AG04450 (cell line): Measurements from ENCODE around the gene NR2C2. TPM values are rescaled to one million over a fixed set of nuclear protein-coding genes. Genes with fewer than 3 reads are reported as not detected.
A peak's percentile ranks its signal among the peaks of the same experiment; 100 is the strongest.

Experiments
- CTCF ChIA-PET: fragments of 300-600, 350-600 bp; formaldehyde crosslinking; extraction: SDS; loops from one replicate; lab custom pipeline; 2022; ENCODE audit warnings: antibody characterized with exemption, inconsistent platforms; lab: Charles Lee
- POLR2A ChIA-PET: fragments of 350-600 bp; formaldehyde crosslinking; extraction: SDS; loops from one replicate; lab custom pipeline; 2021; ENCODE audit warnings: antibody characterized with exemption, inconsistent platforms; lab: Yijun Ruan, JAX
- DNase-seq: peaks from one replicate; pipeline ENCODE4 v3.0.0-alpha.2; 2011; ENCODE audit warnings: low read depth, low spot score
- H3K27ac ChIP-seq: one replicate; pipeline ENCODE4 v1.5.1; 2012; ENCODE audit warnings: low read depth, low read length, control low read depth
- H3K27me3 ChIP-seq: one replicate; pipeline ENCODE4 v1.6.0; 2012; ENCODE audit warnings: low read length; ENCODE audit not compliant: control insufficient read depth, insufficient read depth
- H3K4me3 ChIP-seq: 2 replicates; pipeline ENCODE4 v1.5.1; 2011; ENCODE audit warnings: mild to moderate bottlenecking, low read depth, low read length, control low read depth
- H3K9me3 ChIP-seq: 2 replicates; pipeline ENCODE4 v1.5.1; 2012; ENCODE audit warnings: low read length; ENCODE audit not compliant: control insufficient read depth, insufficient read depth
- CTCF ChIP-seq: IDR thresholded peaks from 2 replicates; pipeline ENCODE4 v1.5.1; 2011; ENCODE audit warnings: low read depth, low read length, control low read depth, inconsistent platforms
- polyA plus RNA-seq: library from polyadenylated mRNA; depleted of rRNA; stranded (reverse); fragments of >200 nt; gene quantifications from 2 replicates; pipeline ENCODE4 v1.2.3, GENCODE V29; 2011

Gene NR2C2
- polyA plus RNA-seq, 1 experiment, result 16.1 TPM

- H3K4me3 ChIP-seq, result no peak overlapping the region
- DNase-seq, result no peak
- H3K9me3 ChIP-seq, result peaks cover 6% of the 10 kb centered on the region; the same call in 1 of the 2 replicates
- ChIA-PET CTCF (no interaction called here), POLR2A (interaction anchor here (0.7 kb wide), 1 partner anchor 408 kb away, joined by 8 read pairs; the partner anchor contains the start of gene CCDC174)
- no peaks in the 10 kb centered on the region for H3K27me3 ChIP-seq
- no peak overlapping the region for H3K27ac ChIP-seq
- no peak for TF ChIP-seq CTCF
Observed at GRCh38 chr3:15060029-15060428, 112.6 kb downstream of the NR2C2 start.

DNA sequence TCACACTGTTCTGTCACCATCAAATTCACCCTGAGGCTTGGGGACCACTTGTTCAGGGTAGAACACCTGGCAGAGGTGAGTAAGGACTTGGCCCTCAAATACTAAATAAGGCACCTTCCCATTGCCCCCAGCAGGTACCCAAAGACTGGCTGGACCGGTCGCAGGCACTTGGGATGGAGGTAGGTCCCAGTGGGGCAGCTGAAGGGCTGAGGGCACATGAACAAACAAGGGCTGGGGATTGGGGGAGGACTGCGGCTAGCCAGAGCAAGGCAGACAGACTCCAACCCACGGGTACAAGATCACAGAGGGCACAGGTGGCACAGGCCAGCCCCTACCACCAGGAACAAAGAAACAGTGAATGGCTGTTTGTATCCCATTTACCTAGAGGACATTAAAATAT is 115.9 kb downstream of the NR2C2 start:
- POLR2A ChIA-PET, result no interaction called here
- CTCF ChIA-PET, result interaction anchor here (1.4 kb wide), 1 partner anchor 12 kb away, joined by 5 read pairs; no protein-coding TSS in a partner anchor
- Histone ChIP-seq H3K4me3 (no peak overlapping the region), H3K9me3 (peaks cover 6% of the 10 kb centered on the region; the same call in 1 of the 2 replicates), H3K27ac (no peak overlapping the region), H3K27me3 (no peaks in the 10 kb centered on the region)
- DNase-seq, result no peak
- TF ChIP-seq CTCF, result no peak

- Histone ChIP-seq H3K27ac (no peak overlapping the region), H3K27me3 (no peaks in the 10 kb centered on the region), H3K9me3 (peaks cover 6% of the 10 kb centered on the region; the same call in 1 of the 2 replicates), H3K4me3 (peak overlapping the region; percentile 98)
- ChIA-PET POLR2A (interaction anchor here (1.7 to 2.0 kb wide), 2 partner anchors 36 to 115 kb away, joined by 4 to 9 read pairs; partner anchors contain the start of gene RBSN), CTCF (interaction anchor here (1.4 to 2.2 kb wide), 2 partner anchors 12 to 138 kb away, joined by 5 to 6 read pairs; no protein-coding TSS in a partner anchor)
- DNase-seq, result no peak
- TF ChIP-seq CTCF, result no peak
Observed at GRCh38 chr3:15063656-15064286, 116.4 kb downstream of the NR2C2 start.

- DNase-seq, result no peak
- TF ChIP-seq CTCF, result no peak
- CTCF ChIA-PET, result interaction anchor here (1.4 to 2.2 kb wide), 2 partner anchors 13 to 138 kb away, joined by 5 to 6 read pairs; no protein-coding TSS in a partner anchor
- POLR2A ChIA-PET, result interaction anchor here (1.0 to 2.0 kb wide), 5 partner anchors 13 to 886 kb away, joined by 3 to 9 read pairs (median 3); partner anchors contain the start of genes LSM3, RBSN and XPC
- Histone ChIP-seq H3K27ac (peak overlapping the region; percentile 57), H3K9me3 (peaks cover 6% of the 10 kb centered on the region; the same call in 1 of the 2 replicates), H3K27me3 (no peaks in the 10 kb centered on the region), H3K4me3 (peak overlapping the region; percentile 98)
Observed at GRCh38 chr3:15064299-15064834, 117.0 kb downstream of the NR2C2 start.
